HepG2 (cell line): ENCODE results near the gene TSHB. TPM values are rescaled to one million over a fixed set of nuclear protein-coding genes. Genes with fewer than 3 reads are reported as not detected.

Experiments
- ATAD3A ChIP-seq: sonication (generic); formaldehyde crosslinking; IDR thresholded peaks from 2 replicates; pipeline ENCODE4 v1.4.0; 2020; ENCODE audit warnings: missing genetic modification reagents
- BHLHE40 ChIP-seq: IDR thresholded peaks from 2 replicates; pipeline ENCODE4 v1.6.1; 2011; ENCODE audit warnings: low read length, improper control_type of control experiment
- CEBPZ ChIP-seq: IDR thresholded peaks from 2 replicates; pipeline ENCODE4 v1.6.1; 2012; ENCODE audit warnings: low read length, improper control_type of control experiment
- CTCF ChIP-seq: sonication (generic); formaldehyde crosslinking; IDR thresholded peaks from 2 replicates; pipeline ENCODE4 v1.5.0; 2020; ENCODE audit warnings: mild to moderate bottlenecking, missing genetic modification reagents, moderate library complexity
- E2F1 ChIP-seq: sonication (generic); formaldehyde crosslinking; IDR thresholded peaks from 2 replicates; pipeline ENCODE4 v1.5.0; 2020; ENCODE audit warnings: missing genetic modification reagents
- EEA1 ChIP-seq: sonication (generic); formaldehyde crosslinking; IDR thresholded peaks from 2 replicates; pipeline ENCODE4 v1.5.1; 2020; ENCODE audit warnings: mild to moderate bottlenecking, missing genetic modification reagents, borderline replicate concordance
- KDM5A ChIP-seq: fragments of 200-600 bp; sonication (generic); IDR thresholded peaks from 2 replicates; pipeline ENCODE4 v1.7.0; 2018; ENCODE audit warnings: antibody characterized with exemption, mild to moderate bottlenecking, low read length, borderline replicate concordance
- MYNN ChIP-seq: sonication (generic); formaldehyde crosslinking; IDR thresholded peaks from 2 replicates; pipeline ENCODE4 v1.4.0; 2020; ENCODE audit warnings: mild to moderate bottlenecking, low read depth, missing genetic modification reagents
- RAD21 ChIP-seq: fragments of 450-650 bp; formaldehyde crosslinking; IDR thresholded peaks from 2 replicates; pipeline ENCODE4 v1.5.0; 2020; ENCODE audit warnings: mild to moderate bottlenecking
- RCOR2 ChIP-seq: IDR thresholded peaks from 2 replicates; pipeline ENCODE4 v1.6.1; 2016; ENCODE audit warnings: missing biosample characterization, missing genetic modification reagents
- SAP130 ChIP-seq: IDR thresholded peaks from 2 replicates; pipeline ENCODE4 v1.6.1; 2016; ENCODE audit warnings: low read depth
- SMC3 ChIP-seq: IDR thresholded peaks from 2 replicates; pipeline ENCODE4 v1.6.1; 2011; ENCODE audit warnings: low read length, improper control_type of control experiment
- STAG1 ChIP-seq: sonication (generic); formaldehyde crosslinking; IDR thresholded peaks from 2 replicates; pipeline ENCODE4 v1.4.0; 2020; ENCODE audit warnings: missing genetic modification reagents
- TBL1XR1 ChIP-seq: fragments of 150-350 bp; IDR thresholded peaks from 2 replicates; pipeline ENCODE4 v1.6.1; 2014; ENCODE audit warnings: borderline replicate concordance, low read length; ENCODE audit not compliant: partially characterized antibody
- ZFP62 ChIP-seq: sonication (generic); formaldehyde crosslinking; IDR thresholded peaks from 2 replicates; pipeline ENCODE4 v1.4.0; 2020; ENCODE audit warnings: missing genetic modification reagents
- ZKSCAN8 ChIP-seq: IDR thresholded peaks from 2 replicates; pipeline ENCODE4 v1.6.1; 2016; ENCODE audit warnings: borderline replicate concordance, missing genetic modification reagents, missing compliant biosample characterization
- ZNF235 ChIP-seq: sonication (generic); formaldehyde crosslinking; IDR thresholded peaks from 2 replicates; pipeline ENCODE4 v1.8.1; 2023; ENCODE audit warnings: mild to moderate bottlenecking, missing genetic modification reagents, borderline replicate concordance
- ZNF512 ChIP-seq: sonication (generic); formaldehyde crosslinking; IDR thresholded peaks from 2 replicates; pipeline ENCODE4 v1.4.0; 2020; ENCODE audit warnings: mild to moderate bottlenecking, missing genetic modification reagents
- polyA plus RNA-seq, 8 experiments: library from polyadenylated mRNA; depleted of rRNA in 3 of 8; stranded (reverse) in 7 of 8; unstranded in 1 of 8; fragments of >200 nt; fragmentation: Illumina TruSeq in 4 of 8; extraction: Trizol in 4 of 8; gene quantifications; 2 replicates each; pipeline versions ENCODE4 v1.2.1 to v1.2.3, GENCODE V29; 2011 to 2016; ENCODE audit warnings: low read depth in 4 of 8, missing spikeins in 1 of 8, mixed read lengths in 1 of 8; ENCODE audit not compliant: insufficient read depth in 1 of 8
- total RNA-seq, 5 experiments: library from RNA; depleted of rRNA; stranded (reverse); fragments of >200 nt; fragmentation: Illumina TruSeq; extraction: Trizol; gene quantifications; 2 replicates each; pipeline ENCODE4 v1.2.3, GENCODE V29; 2016; ENCODE audit warnings: low read depth in 1 of 5

The TSHB gene
- total and polyA plus RNA-seq, 2 of the 13 experiments (the other 11 are each of a cell fraction or from before 2014, with no cell fraction given), result not detected

GRCh38 chr1:115041654-115042053 is 12.0 kb downstream of the TSHB start (continued):
- TF ChIP-seq ZNF235 (CRISPR knock-in tag), result no peak
- TF ChIP-seq SAP130 (CRISPR knock-in tag), result no peak
- TF ChIP-seq CEBPZ, result no peak
- no peak for TF ChIP-seq ZFP62
- TF ChIP-seq E2F1 (CRISPR knock-in tag), result no peak
- TF ChIP-seq EEA1 (CRISPR knock-in tag), result no peak
- TF ChIP-seq MYNN (CRISPR knock-in tag), result no peak
- no peak for TF ChIP-seq RCOR2 (CRISPR knock-in tag)
- no peak for TF ChIP-seq ZKSCAN8 (CRISPR knock-in tag)
- TF ChIP-seq ATAD3A, result no peak
- no peak for TF ChIP-seq TBL1XR1
- peak; percentile 53 for TF ChIP-seq RAD21
- TF ChIP-seq BHLHE40, result no peak
- peak; percentile 76 for TF ChIP-seq CTCF (CRISPR knock-in tag)
- TF ChIP-seq STAG1 (CRISPR knock-in tag), result peak; percentile 85
- no peak for TF ChIP-seq ZNF512
- no peak for TF ChIP-seq KDM5A
- peak; percentile 59 for TF ChIP-seq SMC3
